Erythroblast (primary cell): ENCODE measurements around the gene FAM180A.

Source experiments
- GATA1 ChIP-seq: IDR thresholded peaks from 2 replicates; pipeline ENCODE4 v1.6.1; 2011; ENCODE audit warnings: low read depth, mild to moderate bottlenecking, control low read depth, low read length, moderate library complexity
- POLR2A ChIP-seq: IDR thresholded peaks from 2 replicates; pipeline ENCODE4 v1.6.1; 2011; ENCODE audit warnings: mild to moderate bottlenecking, low read length

- no peak for TF ChIP-seq POLR2A
- TF ChIP-seq GATA1, result no peak
These were observed 66.4 kb downstream of the FAM180A start for GRCh38 chr7:135682191-135682590.
